A549 (cell line): ENCODE data around the gene OR6S1. TPM values are rescaled to one million over a fixed set of nuclear protein-coding genes. Genes with fewer than 3 reads are reported as not detected.
A peak's percentile ranks its signal among the peaks of the same experiment; 100 is the strongest.

Source experiments
- ATAC-seq, 2 experiments: fragments of 200-7000 bp in 1 of 2; fragments of >200 bp in 1 of 2; cut with Nextera tagmentation in 1 of 2; cut with Tn5 transposase in 1 of 2; 3 replicates each; pipeline versions ENCODE4 v1.8.0 to v1.9.1; 2018 to 2020; ENCODE audit warnings: mild to moderate bottlenecking in 1 of 2, moderate library complexity in 1 of 2
- CTCF ChIA-PET: fragments of 300-600 bp; sonication (Branson Sonifier 250); formaldehyde crosslinking; extraction: SDS; loops from one replicate; lab custom pipeline; 2021; ENCODE audit warnings: antibody characterized with exemption, inconsistent platforms; lab: Yijun Ruan, JAX
- POLR2A ChIA-PET: fragments of 350-600 bp; formaldehyde crosslinking; extraction: SDS; loops from one replicate; lab custom pipeline; 2021; ENCODE audit warnings: antibody characterized with exemption, inconsistent platforms; lab: Yijun Ruan, JAX
- DNase-seq, 2 experiments: peaks; one replicate each; pipeline versions ENCODE4 v3.0.0 to v3.0.0-alpha.2; 2011 to 2016; ENCODE audit warnings: low read depth in 1 of 2, low spot score in 1 of 2
- FAIRE-seq: peaks from 2 replicates; lab custom pipeline; 2011; peaks lifted over from hg19 to GRCh38; lab: Jason Lieb, UNC
- H3K27ac ChIP-seq, 2 experiments: fragments of >200 bp; sonication (Bioruptor Twin); formaldehyde crosslinking; 3 replicates each; pipeline ENCODE4 v1.5.1; 2016 to 2017
- H3K4me1 ChIP-seq: fragments of >200 bp; sonication (Bioruptor Twin); formaldehyde crosslinking; 3 replicates; pipeline ENCODE4 v1.6.1; 2016
- H3K4me2 ChIP-seq: fragments of >200 bp; sonication (Bioruptor Twin); formaldehyde crosslinking; 3 replicates; pipeline ENCODE4 v1.6.1; 2016
- H3K4me3 ChIP-seq: fragments of >200 bp; sonication (Bioruptor Twin); formaldehyde crosslinking; 3 replicates; pipeline ENCODE4 v1.5.1; 2016
- H3K9me3 ChIP-seq: fragments of >200 bp; sonication (Bioruptor Twin); formaldehyde crosslinking; 3 replicates; pipeline ENCODE4 v1.6.1; 2016
- CBX8 ChIP-seq: fragments of 200-600 bp; sonication (generic); IDR thresholded peaks from 2 replicates; pipeline ENCODE4 v1.6.1; 2016
- EP300 ChIP-seq, 2 experiments: fragments of >200 bp; sonication (Bioruptor Twin); formaldehyde crosslinking; IDR thresholded peaks; 2 replicates in 1 of 2; 3 replicates in 1 of 2; pipeline ENCODE4 v1.6.1; 2016 to 2017
- FOSB ChIP-seq: fragments of 250-450 bp; sonication (Bioruptor Pico); IDR thresholded peaks from 2 replicates; pipeline ENCODE4 v1.5.0; 2020; ENCODE audit warnings: mild to moderate bottlenecking, moderate library complexity
- FOXS1 ChIP-seq: fragments of 250-450 bp; sonication (Bioruptor Pico); IDR thresholded peaks from 2 replicates; pipeline ENCODE4 v1.5.0; 2020; ENCODE audit warnings: mild to moderate bottlenecking, moderate library complexity
- HDAC2 ChIP-seq: fragments of 200-600 bp; sonication (generic); IDR thresholded peaks from 2 replicates; pipeline ENCODE4 v1.6.1; 2016
- NPAS2 ChIP-seq: fragments of 250-450 bp; sonication (Bioruptor Pico); IDR thresholded peaks from 2 replicates; pipeline ENCODE4 v1.8.0; 2022; ENCODE audit warnings: mild to moderate bottlenecking, moderate library complexity, borderline replicate concordance
- RFX5 ChIP-seq: fragments of 450-650 bp; IDR thresholded peaks from 2 replicates; pipeline ENCODE4 v1.7.1; 2014; ENCODE audit warnings: antibody characterized with exemption, mild to moderate bottlenecking, moderate library complexity
- ZC3H11A ChIP-seq: fragments of 450-650 bp; IDR thresholded peaks from 2 replicates; pipeline ENCODE4 v1.6.1; 2014; ENCODE audit warnings: antibody characterized with exemption, mild to moderate bottlenecking
- WGBS: methylation state at CpG from one replicate; pipeline ENCODE4 v1.1.6; 2017; ENCODE audit errors: missing lambda C conversion rate; 5-methylcytosine and 5-hydroxymethylcytosine counted together
- polyA plus RNA-seq, 4 experiments: library from polyadenylated mRNA; depleted of rRNA in 3 of 4; stranded (reverse); fragments of >200 nt; fragmentation: RNase III in 1 of 4; extraction: RNeasy Plus Mini Kit Qiagen cat#74134 plus additional on column Dnase treatment in 1 of 4; gene quantifications; 2 replicates in 3 of 4; 3 replicates in 1 of 4; pipeline ENCODE4 v1.2.3, GENCODE V29; 2011 to 2017
- small RNA-seq, 6 experiments: library from RNA; depleted of rRNA; stranded (forward); fragments of <200 nt; gene quantifications; one replicate each; pipeline ENCODE3, GENCODE V24; 2012

The OR6S1 gene
- polyA plus RNA-seq, 2 of the 4 experiments (the other 2 are of a cell fraction), result not detected

- TF ChIP-seq RFX5 (no peak), EP300 (IDR thresholded peaks at IDR 0.05) (no peak), HDAC2 (no peak), FOXS1 (CRISPR knock-in tag) (no peak), ZC3H11A (no peak), CBX8 (no peak), NPAS2 (CRISPR knock-in tag) (no peak), FOSB (CRISPR knock-in tag) (no peak)
- 40% methylated on average over 4 of the region's 4 CpGs for WGBS
- CTCF ChIA-PET, result interaction anchor here (0.7 kb wide), 1 partner anchor 22 kb away, joined by 3 read pairs; no protein-coding TSS in a partner anchor
- no peak for FAIRE-seq
- peak in 1 of 2 experiments; percentile 30; a peak in 1 of 6 replicates for ATAC-seq
- no peak for DNase-seq
- H3K27ac ChIP-seq, result no peak within 1 kb of the TSS
- peak within 1 kb of the TSS; percentile 53; the same call in 2 of the 3 replicates for H3K4me2 ChIP-seq
- H3K4me3 ChIP-seq, result no peak within 1 kb of the TSS
- no peaks in the 10 kb centered on the region for H3K4me1 ChIP-seq
- H3K9me3 ChIP-seq, result no peaks in the 10 kb centered on the region
- POLR2A ChIA-PET, result no interaction called here
These were observed 50.3 kb downstream of the OR6S1 start, which contains the start of gene RNASE12 for GRCh38 chr14:20591235-20591634. Gene RNASE12, minus strand, starts transcription at chr14:20591376. Its CDS starts 653 bp downstream, at chr14:20590723.

Small RNAs within 50 kb of the gene (small RNA-seq; reads per million reads assigned to genes)
- gene RF00019, result 0 reads per million in 6 experiments

Other genes starting within 250 kb of the OR6S1 start
- 17.5 and 22.2 TPM in 2 replicates for gene TEP1, start 228.2 kb downstream of the OR6S1 start, polyA plus RNA-seq (2011; rRNA removed)
- 6.8 to 8.0 TPM (median 7.4 TPM) in 3 replicates for gene TEP1, start 228.2 kb downstream of the OR6S1 start, polyA plus RNA-seq (2017; fragmentation: RNase III; extraction: RNeasy Plus Mini Kit Qiagen cat#74134 plus additional on column Dnase treatment)
- gene KLHL33, start 205.5 kb downstream of the OR6S1 start, polyA plus RNA-seq (2011; rRNA removed), result not detected in 2 replicates
- gene KLHL33, start 205.5 kb downstream of the OR6S1 start, polyA plus RNA-seq (2017; fragmentation: RNase III; extraction: RNeasy Plus Mini Kit Qiagen cat#74134 plus additional on column Dnase treatment), result not detected in 3 replicates
- gene OSGEP, start 186.9 kb downstream of the OR6S1 start, polyA plus RNA-seq (2011; rRNA removed), result 32.8 and 33.2 TPM in 2 replicates
- 30.4 to 36.9 TPM (median 33.6 TPM) in 3 replicates for gene OSGEP, start 186.9 kb downstream of the OR6S1 start, polyA plus RNA-seq (2017; fragmentation: RNase III; extraction: RNeasy Plus Mini Kit Qiagen cat#74134 plus additional on column Dnase treatment)
- 324 and 419 TPM in 2 replicates for gene APEX1, start 186.5 kb downstream of the OR6S1 start, polyA plus RNA-seq (2011; rRNA removed)
- gene APEX1, start 186.5 kb downstream of the OR6S1 start, polyA plus RNA-seq (2017; fragmentation: RNase III; extraction: RNeasy Plus Mini Kit Qiagen cat#74134 plus additional on column Dnase treatment), result 304 to 313 TPM (median 312 TPM) in 3 replicates
- 30.4 and 40.6 TPM in 2 replicates for gene PIP4P1, start 180.3 kb downstream of the OR6S1 start, polyA plus RNA-seq (2011; rRNA removed)
- 24.6 to 35.8 TPM (median 33.0 TPM) in 3 replicates for gene PIP4P1, start 180.3 kb downstream of the OR6S1 start, polyA plus RNA-seq (2017; fragmentation: RNase III; extraction: RNeasy Plus Mini Kit Qiagen cat#74134 plus additional on column Dnase treatment)
- 111 and 129 TPM in 2 replicates for gene PNP, start 172.3 kb downstream of the OR6S1 start, polyA plus RNA-seq (2011; rRNA removed)
- gene PNP, start 172.3 kb downstream of the OR6S1 start, polyA plus RNA-seq (2017; fragmentation: RNase III; extraction: RNeasy Plus Mini Kit Qiagen cat#74134 plus additional on column Dnase treatment), result 95.9 to 103 TPM (median 97.3 TPM) in 3 replicates
- not detected in 2 replicates for gene RNASE10, start 136.2 kb downstream of the OR6S1 start, polyA plus RNA-seq (2011; rRNA removed)
- gene RNASE10, start 136.2 kb downstream of the OR6S1 start, polyA plus RNA-seq (2017; fragmentation: RNase III; extraction: RNeasy Plus Mini Kit Qiagen cat#74134 plus additional on column Dnase treatment), result 0.16 to 0.18 TPM in 2 of 3 replicates, not detected in the other
- gene RNASE9, start 80.6 kb downstream of the OR6S1 start, polyA plus RNA-seq (2011; rRNA removed), result not detected in 2 replicates
- not detected in 3 replicates for gene RNASE9, start 80.6 kb downstream of the OR6S1 start, polyA plus RNA-seq (2017; fragmentation: RNase III; extraction: RNeasy Plus Mini Kit Qiagen cat#74134 plus additional on column Dnase treatment)
- not detected in 2 replicates for gene RNASE11, start 53.7 kb downstream of the OR6S1 start, polyA plus RNA-seq (2011; rRNA removed)
- not detected in 3 replicates for gene RNASE11, start 53.7 kb downstream of the OR6S1 start, polyA plus RNA-seq (2017; fragmentation: RNase III; extraction: RNeasy Plus Mini Kit Qiagen cat#74134 plus additional on column Dnase treatment)
- not detected in 2 replicates for gene RNASE12, start 50.3 kb downstream of the OR6S1 start, polyA plus RNA-seq (2011; rRNA removed)
- not detected in 3 replicates for gene RNASE12, start 50.3 kb downstream of the OR6S1 start, polyA plus RNA-seq (2017; fragmentation: RNase III; extraction: RNeasy Plus Mini Kit Qiagen cat#74134 plus additional on column Dnase treatment)
- 77.4 and 134 TPM in 2 replicates for gene RNASE4, start 42.9 kb upstream of the OR6S1 start, polyA plus RNA-seq (2011; rRNA removed)
- gene RNASE4, start 42.9 kb upstream of the OR6S1 start, polyA plus RNA-seq (2017; fragmentation: RNase III; extraction: RNeasy Plus Mini Kit Qiagen cat#74134 plus additional on column Dnase treatment), result 5.8 to 10.6 TPM (median 8.6 TPM) in 3 replicates
- 35.4 and 46.9 TPM in 2 replicates for gene ANG, start 47.1 kb upstream of the OR6S1 start, polyA plus RNA-seq (2011; rRNA removed)
- 6.5 to 10.5 TPM (median 10.2 TPM) in 3 replicates for gene ANG, start 47.1 kb upstream of the OR6S1 start, polyA plus RNA-seq (2017; fragmentation: RNase III; extraction: RNeasy Plus Mini Kit Qiagen cat#74134 plus additional on column Dnase treatment)
- gene EDDM3A, start 104.2 kb upstream of the OR6S1 start, polyA plus RNA-seq (2011; rRNA removed), result not detected in 2 replicates
- gene EDDM3A, start 104.2 kb upstream of the OR6S1 start, polyA plus RNA-seq (2017; fragmentation: RNase III; extraction: RNeasy Plus Mini Kit Qiagen cat#74134 plus additional on column Dnase treatment), result not detected in 3 replicates
- gene EDDM3B, start 126.7 kb upstream of the OR6S1 start, polyA plus RNA-seq (2011; rRNA removed), result not detected in 2 replicates
- not detected in 3 replicates for gene EDDM3B, start 126.7 kb upstream of the OR6S1 start, polyA plus RNA-seq (2017; fragmentation: RNase III; extraction: RNeasy Plus Mini Kit Qiagen cat#74134 plus additional on column Dnase treatment)
- gene RNASE6, start 139.6 kb upstream of the OR6S1 start, polyA plus RNA-seq (2011; rRNA removed), result not detected in 2 replicates
- not detected in 3 replicates for gene RNASE6, start 139.6 kb upstream of the OR6S1 start, polyA plus RNA-seq (2017; fragmentation: RNase III; extraction: RNeasy Plus Mini Kit Qiagen cat#74134 plus additional on column Dnase treatment)
- 0.98 and 1.1 TPM in 2 replicates for gene RNASE1, start 161.2 kb upstream of the OR6S1 start, polyA plus RNA-seq (2011; rRNA removed)
- gene RNASE1, start 161.2 kb upstream of the OR6S1 start, polyA plus RNA-seq (2017; fragmentation: RNase III; extraction: RNeasy Plus Mini Kit Qiagen cat#74134 plus additional on column Dnase treatment), result 0.13 to 0.55 TPM (median 0.16 TPM) in 3 replicates
- not detected in 2 replicates for gene RNASE3, start 249.7 kb upstream of the OR6S1 start, polyA plus RNA-seq (2011; rRNA removed)
- gene RNASE3, start 249.7 kb upstream of the OR6S1 start, polyA plus RNA-seq (2017; fragmentation: RNase III; extraction: RNeasy Plus Mini Kit Qiagen cat#74134 plus additional on column Dnase treatment), result not detected in 3 replicates